HL-60 (cell line): ENCODE results near the gene PLK2.

Source experiments
- GABPA ChIP-seq: IDR thresholded peaks from 2 replicates; pipeline ENCODE4 v1.6.1; 2012; ENCODE audit warnings: low read depth
- POLR2AphosphoS5 ChIP-seq: IDR thresholded peaks from 2 replicates; pipeline ENCODE4 v1.6.1; 2012; ENCODE audit warnings: low read depth
- TF ChIP-seq, protein P1 (sequence below): IDR thresholded peaks from one replicate; pipeline ENCODE4 v1.5.1; 2011; ENCODE audit warnings: low read length, control low read depth, inconsistent platforms; ENCODE audit not compliant: insufficient read depth
- TF ChIP-seq, protein P2 (sequence below): IDR thresholded peaks from 2 replicates; pipeline ENCODE4 v1.6.1; 2012; ENCODE audit warnings: low read depth; ENCODE audit not compliant: insufficient replicate concordance

DNA sequence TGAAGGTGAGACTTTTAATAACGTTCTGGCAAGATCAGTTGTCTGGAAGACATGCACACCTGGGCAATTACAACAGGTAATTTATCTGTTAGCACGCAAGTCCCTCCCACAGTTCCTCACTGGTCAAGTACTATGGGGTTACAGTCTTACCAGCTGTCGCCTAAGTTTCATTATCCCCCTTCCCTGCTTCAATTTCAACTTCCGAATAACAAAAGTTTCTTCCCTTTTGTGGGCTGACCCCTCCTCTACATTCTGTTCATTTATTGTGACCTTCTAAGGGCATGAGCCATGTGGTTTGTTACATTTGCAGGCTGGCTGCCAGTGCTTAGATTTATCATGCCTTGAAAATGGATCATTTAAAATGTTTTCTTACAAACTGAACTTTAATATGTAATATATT lies 47.8 kb upstream of the PLK2 start:
- TF ChIP-seq, protein P1, sequence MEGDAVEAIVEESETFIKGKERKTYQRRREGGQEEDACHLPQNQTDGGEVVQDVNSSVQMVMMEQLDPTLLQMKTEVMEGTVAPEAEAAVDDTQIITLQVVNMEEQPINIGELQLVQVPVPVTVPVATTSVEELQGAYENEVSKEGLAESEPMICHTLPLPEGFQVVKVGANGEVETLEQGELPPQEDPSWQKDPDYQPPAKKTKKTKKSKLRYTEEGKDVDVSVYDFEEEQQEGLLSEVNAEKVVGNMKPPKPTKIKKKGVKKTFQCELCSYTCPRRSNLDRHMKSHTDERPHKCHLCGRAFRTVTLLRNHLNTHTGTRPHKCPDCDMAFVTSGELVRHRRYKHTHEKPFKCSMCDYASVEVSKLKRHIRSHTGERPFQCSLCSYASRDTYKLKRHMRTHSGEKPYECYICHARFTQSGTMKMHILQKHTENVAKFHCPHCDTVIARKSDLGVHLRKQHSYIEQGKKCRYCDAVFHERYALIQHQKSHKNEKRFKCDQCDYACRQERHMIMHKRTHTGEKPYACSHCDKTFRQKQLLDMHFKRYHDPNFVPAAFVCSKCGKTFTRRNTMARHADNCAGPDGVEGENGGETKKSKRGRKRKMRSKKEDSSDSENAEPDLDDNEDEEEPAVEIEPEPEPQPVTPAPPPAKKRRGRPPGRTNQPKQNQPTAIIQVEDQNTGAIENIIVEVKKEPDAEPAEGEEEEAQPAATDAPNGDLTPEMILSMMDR: no peak
- TF ChIP-seq POLR2AphosphoS5 (no peak), GABPA (no peak)
- TF ChIP-seq, protein P2, sequence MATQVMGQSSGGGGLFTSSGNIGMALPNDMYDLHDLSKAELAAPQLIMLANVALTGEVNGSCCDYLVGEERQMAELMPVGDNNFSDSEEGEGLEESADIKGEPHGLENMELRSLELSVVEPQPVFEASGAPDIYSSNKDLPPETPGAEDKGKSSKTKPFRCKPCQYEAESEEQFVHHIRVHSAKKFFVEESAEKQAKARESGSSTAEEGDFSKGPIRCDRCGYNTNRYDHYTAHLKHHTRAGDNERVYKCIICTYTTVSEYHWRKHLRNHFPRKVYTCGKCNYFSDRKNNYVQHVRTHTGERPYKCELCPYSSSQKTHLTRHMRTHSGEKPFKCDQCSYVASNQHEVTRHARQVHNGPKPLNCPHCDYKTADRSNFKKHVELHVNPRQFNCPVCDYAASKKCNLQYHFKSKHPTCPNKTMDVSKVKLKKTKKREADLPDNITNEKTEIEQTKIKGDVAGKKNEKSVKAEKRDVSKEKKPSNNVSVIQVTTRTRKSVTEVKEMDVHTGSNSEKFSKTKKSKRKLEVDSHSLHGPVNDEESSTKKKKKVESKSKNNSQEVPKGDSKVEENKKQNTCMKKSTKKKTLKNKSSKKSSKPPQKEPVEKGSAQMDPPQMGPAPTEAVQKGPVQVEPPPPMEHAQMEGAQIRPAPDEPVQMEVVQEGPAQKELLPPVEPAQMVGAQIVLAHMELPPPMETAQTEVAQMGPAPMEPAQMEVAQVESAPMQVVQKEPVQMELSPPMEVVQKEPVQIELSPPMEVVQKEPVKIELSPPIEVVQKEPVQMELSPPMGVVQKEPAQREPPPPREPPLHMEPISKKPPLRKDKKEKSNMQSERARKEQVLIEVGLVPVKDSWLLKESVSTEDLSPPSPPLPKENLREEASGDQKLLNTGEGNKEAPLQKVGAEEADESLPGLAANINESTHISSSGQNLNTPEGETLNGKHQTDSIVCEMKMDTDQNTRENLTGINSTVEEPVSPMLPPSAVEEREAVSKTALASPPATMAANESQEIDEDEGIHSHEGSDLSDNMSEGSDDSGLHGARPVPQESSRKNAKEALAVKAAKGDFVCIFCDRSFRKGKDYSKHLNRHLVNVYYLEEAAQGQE: no peak
